HG03196 (cell line): Measurements from ENCODE around the gene FAM219A.
"Not testable (repeated sequence)": the region's sequence is repeated elsewhere in the genome, so short reads cannot be mapped to it uniquely, and the experiment has no call there.

Source experiments
- ATAC-seq: cut with Tn5 transposase; IDR thresholded peaks from one replicate; pipeline ENCODE4 v1.9.1; 2021; ENCODE audit not compliant: unreplicated experiment

Gene FAM219A

GRCh38 chr9:34363619-34364351 is 94.6 kb downstream of the FAM219A start:
- ATAC-seq = no peak

GRCh38 chr9:34362614-34363214 is 95.7 kb downstream of the FAM219A start:
- ATAC-seq = no peak

- not testable (repeated sequence) for ATAC-seq
Measured at GRCh38 chr9:34352957-34353356, 105.4 kb downstream of the FAM219A start.

GRCh38 chr9:34352122-34352652 is 106.2 kb downstream of the FAM219A start:
- not testable (repeated sequence) for ATAC-seq

GRCh38 chr9:34349324-34349723 is 109.0 kb downstream of the FAM219A start:
- no peak for ATAC-seq
